Nephron (organoid): ENCODE measurements around the gene BEX1.
"Not testable (repeated sequence)": the region's sequence is repeated elsewhere in the genome, so short reads cannot be mapped to it uniquely, and the experiment has no call there.

ENCODE experiments used
- H3K27ac Mint-ChIP-seq, 3 experiments: 2 replicates each; pipeline ENCODE4 v1.8.0; 2020; ENCODE audit warnings: mixed read lengths in 3 of 3, mild to moderate bottlenecking in 2 of 3, moderate library complexity in 1 of 3
- H3K27me3 Mint-ChIP-seq: 2 replicates; pipeline ENCODE4 v1.8.0; 2021; ENCODE audit warnings: low read depth, mild to moderate bottlenecking, moderate library complexity, mixed read lengths
- H3K36me3 Mint-ChIP-seq: 2 replicates; pipeline ENCODE4 v1.8.0; 2020; ENCODE audit warnings: low read depth, mixed read lengths
- H3K4me1 Mint-ChIP-seq: 2 replicates; pipeline ENCODE4 v1.8.0; 2020; ENCODE audit warnings: mixed read lengths
- H3K4me3 Mint-ChIP-seq, 3 experiments: 2 replicates each; pipeline ENCODE4 v1.8.0; 2020; ENCODE audit warnings: mild to moderate bottlenecking in 3 of 3, mixed read lengths in 3 of 3, moderate library complexity in 2 of 3
- H3K9me3 Mint-ChIP-seq: 2 replicates; pipeline ENCODE4 v1.8.0; 2020; ENCODE audit warnings: mixed read lengths
- CTCF ChIP-seq, 3 experiments: fragments of 200-600 bp; sonication (generic); IDR thresholded peaks; one replicate each; pipeline ENCODE4 v1.5.0; 2021; ENCODE audit warnings: antibody characterized with exemption in 3 of 3; ENCODE audit not compliant: unreplicated experiment in 3 of 3

BEX1 gene

GRCh38 chrX:103063918-103064434, at the start of gene BEX1:
TSS of gene BEX1 (minus strand) at chrX:103064171. CDS start at chrX:103063274, 897 bp downstream.
- Mint-ChIP-seq H3K27me3 (no peaks in the 10 kb centered on the region), H3K4me1 (peaks cover 6% of the 10 kb centered on the region), H3K9me3 (peaks cover 10% of the 10 kb centered on the region), H3K4me3 (peak within 1 kb of the TSS; percentile 74 to 79 (median 75)), H3K36me3 (peaks cover 4% of the 10 kb centered on the region), H3K27ac (peak within 1 kb of the TSS in 1 of 3 experiments; percentile 6)
- TF ChIP-seq CTCF (IDR thresholded peaks at IDR 0.05; ENCODE audit: unreplicated experiment in 3 of 3) = no peak

GRCh38 chrX:103109497-103109896, 45.5 kb upstream of the BEX1 start:
- H3K9me3 Mint-ChIP-seq = peaks cover 38% of the 10 kb centered on the region
- H3K36me3 Mint-ChIP-seq, H3K27ac Mint-ChIP-seq, H3K4me3 Mint-ChIP-seq, H3K27me3 Mint-ChIP-seq, H3K4me1 Mint-ChIP-seq: not testable (repeated sequence)

GRCh38 chrX:103107836-103108235, 43.9 kb upstream of the BEX1 start:
- peaks cover 31% of the 10 kb centered on the region for H3K9me3 Mint-ChIP-seq
- H3K4me3 Mint-ChIP-seq = no peak overlapping the region
- H3K36me3 Mint-ChIP-seq = no peaks in the 10 kb centered on the region
- H3K27me3 Mint-ChIP-seq = no peaks in the 10 kb centered on the region
- no peaks in the 10 kb centered on the region for H3K4me1 Mint-ChIP-seq
- no peak overlapping the region for H3K27ac Mint-ChIP-seq
- TF ChIP-seq CTCF (IDR thresholded peaks at IDR 0.05; ENCODE audit: unreplicated experiment in 3 of 3) = no peak

GRCh38 chrX:103107227-103107737, 43.3 kb upstream of the BEX1 start:
- not testable (repeated sequence) for H3K4me3 Mint-ChIP-seq, H3K4me1 Mint-ChIP-seq, H3K36me3 Mint-ChIP-seq, H3K27ac Mint-ChIP-seq, H3K27me3 Mint-ChIP-seq
- H3K9me3 Mint-ChIP-seq = peaks cover 28% of the 10 kb centered on the region

- peaks cover 22% of the 10 kb centered on the region for H3K9me3 Mint-ChIP-seq
- H3K27me3 Mint-ChIP-seq, H3K4me1 Mint-ChIP-seq, H3K36me3 Mint-ChIP-seq, H3K27ac Mint-ChIP-seq, H3K4me3 Mint-ChIP-seq: not testable (repeated sequence)
Observed at GRCh38 chrX:103104370-103104769, 40.4 kb upstream of the BEX1 start.

GRCh38 chrX:103103866-103104265, 39.9 kb upstream of the BEX1 start:
- H3K9me3 Mint-ChIP-seq = peaks cover 17% of the 10 kb centered on the region
- not testable (repeated sequence) for H3K4me3 Mint-ChIP-seq, H3K4me1 Mint-ChIP-seq, H3K36me3 Mint-ChIP-seq, H3K27ac Mint-ChIP-seq, H3K27me3 Mint-ChIP-seq

GRCh38 chrX:103101299-103102042, 37.5 kb upstream of the BEX1 start:
- peaks cover 6% of the 10 kb centered on the region for H3K4me1 Mint-ChIP-seq
- H3K27me3 Mint-ChIP-seq = no peaks in the 10 kb centered on the region
- H3K9me3 Mint-ChIP-seq = peaks cover 7% of the 10 kb centered on the region
- TF ChIP-seq CTCF (IDR thresholded peaks at IDR 0.05; ENCODE audit: unreplicated experiment in 3 of 3) = no peak
- no peaks in the 10 kb centered on the region for H3K36me3 Mint-ChIP-seq
- peak overlapping the region in 1 of 3 experiments; percentile 61 for H3K27ac Mint-ChIP-seq
- H3K4me3 Mint-ChIP-seq = no peak overlapping the region

GRCh38 chrX:103100484-103100883, 36.5 kb upstream of the BEX1 start:
- no peaks in the 10 kb centered on the region for H3K27me3 Mint-ChIP-seq
- no peak for TF ChIP-seq CTCF (IDR thresholded peaks at IDR 0.05; ENCODE audit: unreplicated experiment in 3 of 3)
- no peaks in the 10 kb centered on the region for H3K36me3 Mint-ChIP-seq
- H3K27ac Mint-ChIP-seq = no peak overlapping the region
- H3K4me3 Mint-ChIP-seq = no peak overlapping the region
- H3K9me3 Mint-ChIP-seq = peaks cover 4% of the 10 kb centered on the region
- H3K4me1 Mint-ChIP-seq = peaks cover 6% of the 10 kb centered on the region
